GM12891 (cell line): ENCODE measurements around the gene CANT1.
A peak's percentile ranks its signal among the peaks of the same experiment; 100 is the strongest.

Source experiments
- DNase-seq: peaks from one replicate; pipeline ENCODE4 v3.0.0; 2011; ENCODE audit warnings: low spot score; ENCODE audit not compliant: insufficient read length
- FAIRE-seq: peaks from 2 replicates; lab custom pipeline; 2011; peaks lifted over from hg19 to GRCh38; lab: Jason Lieb, UNC
- PAX5 ChIP-seq: IDR thresholded peaks from 2 replicates; pipeline ENCODE4 v1.6.1; 2011; ENCODE audit warnings: low read length, moderate library complexity, mild to moderate bottlenecking; ENCODE audit not compliant: insufficient read depth, severe bottlenecking
- POLR2A ChIP-seq: IDR thresholded peaks from 2 replicates; pipeline ENCODE4 v1.6.1; 2011; ENCODE audit warnings: low read depth, low read length, control low read depth
- POLR2AphosphoS5 ChIP-seq: IDR thresholded peaks from 2 replicates; pipeline ENCODE4 v1.6.1; 2011; ENCODE audit warnings: low read depth, low read length, control low read depth
- POU2F2 ChIP-seq: IDR thresholded peaks from 2 replicates; pipeline ENCODE4 v1.6.1; 2011; ENCODE audit warnings: low read depth, mild to moderate bottlenecking, control low read depth, low read length, moderate library complexity
- SPI1 ChIP-seq: IDR thresholded peaks from 2 replicates; pipeline ENCODE4 v1.6.1; 2011; ENCODE audit warnings: low read depth, low read length, control low read depth
- TAF1 ChIP-seq: IDR thresholded peaks from 2 replicates; pipeline ENCODE4 v1.6.1; 2011; ENCODE audit warnings: low read depth, low read length, control low read depth

CANT1 gene

GRCh38 chr17:79029327-79030009, 19.9 kb upstream of the CANT1 start:
- FAIRE-seq, result no peak

GRCh38 chr17:79028496-79029326, 19.1 kb upstream of the CANT1 start:
- TF ChIP-seq PAX5, result no peak
- no peak for TF ChIP-seq TAF1
- TF ChIP-seq SPI1, result no peak
- no peak for TF ChIP-seq POU2F2
- no peak for TF ChIP-seq POLR2AphosphoS5
- TF ChIP-seq POLR2A, result no peak
- DNase-seq (no peak), FAIRE-seq (no peak)

More at GRCh38 chr17:79029327-79030009, 19.9 kb upstream of the CANT1 start:
- DNase-seq, result no peak
- no peak for TF ChIP-seq TAF1
- no peak for TF ChIP-seq POLR2AphosphoS5
- no peak for TF ChIP-seq POU2F2
- no peak for TF ChIP-seq POLR2A
- no peak for TF ChIP-seq SPI1
- no peak for TF ChIP-seq PAX5

GRCh38 chr17:79027925-79028491, 18.4 kb upstream of the CANT1 start:
- FAIRE-seq (no peak), DNase-seq (no peak)
- TF ChIP-seq POU2F2 (no peak), POLR2A (no peak), TAF1 (no peak), POLR2AphosphoS5 (no peak), PAX5 (no peak), SPI1 (no peak)

GRCh38 chr17:79027274-79027924, 17.8 kb upstream of the CANT1 start:
- DNase-seq (no peak), FAIRE-seq (no peak)
- no peak for TF ChIP-seq POLR2A
- TF ChIP-seq TAF1, result no peak

GRCh38 chr17:79026376-79027273, 17.1 kb upstream of the CANT1 start:
- no peak for TF ChIP-seq TAF1
- TF ChIP-seq POLR2A, result no peak
- no peak for TF ChIP-seq POU2F2
- TF ChIP-seq POLR2AphosphoS5, result no peak
- TF ChIP-seq SPI1, result no peak
- TF ChIP-seq PAX5, result no peak
- no peak for FAIRE-seq
- DNase-seq, result no peak

- DNase-seq (no peak), FAIRE-seq (no peak)
- no peak for TF ChIP-seq POU2F2
- TF ChIP-seq SPI1, result no peak
- no peak for TF ChIP-seq TAF1
- no peak for TF ChIP-seq POLR2A
- no peak for TF ChIP-seq PAX5
- TF ChIP-seq POLR2AphosphoS5, result no peak
These were observed 15.6 kb upstream of the CANT1 start for GRCh38 chr17:79024901-79025737.

GRCh38 chr17:79023886-79024771, 14.6 kb upstream of the CANT1 start, which contains the start of gene C1QTNF1:
Gene C1QTNF1 (plus strand): TSS chr17:79024169. CDS start chr17:79043969, 19,800 bp downstream.
- FAIRE-seq (no peak), DNase-seq (peak; percentile 62)
- TF ChIP-seq POLR2AphosphoS5 (no peak), SPI1 (no peak), PAX5 (no peak), POU2F2 (no peak), TAF1 (no peak), POLR2A (no peak)
